Esophagus muscularis mucosa (tissue), 3 donors: ENCODE measurements around the gene URB1.

Experiments used
- CTCF ChIP-seq, 3 experiments: fragments of 200-600 bp in 2 of 3; fragments of 450-650 bp in 1 of 3; sonication (generic) in 2 of 3; IDR thresholded peaks; one replicate each; pipeline ENCODE4 v1.5.1; 2017 to 2019; ENCODE audit warnings: antibody characterized with exemption in 3 of 3, mild to moderate bottlenecking in 2 of 3, moderate library complexity in 1 of 3
- EP300 ChIP-seq: sonication (generic); formaldehyde crosslinking; IDR thresholded peaks from one replicate; pipeline ENCODE4 v1.6.1; 2017; ENCODE audit warnings: antibody characterized with exemption

- TF ChIP-seq CTCF (IDR thresholded peaks at IDR 0.05) = no peak
- TF ChIP-seq EP300 = no peak
Observed at GRCh38 chr21:32319012-32319411, 73.8 kb downstream of the URB1 start.
